GM23248 (cell line): ENCODE measurements around the gene CCDC73.

Source experiments
- EZH2 ChIP-seq: fragments of 200-600 bp; sonication (generic); IDR thresholded peaks from 2 replicates; pipeline ENCODE4 v1.6.1; 2018; ENCODE audit warnings: antibody characterized with exemption, mild to moderate bottlenecking; ENCODE audit not compliant: insufficient read depth, poor library complexity, severe bottlenecking
- EZH2phosphoT487 ChIP-seq: fragments of 200-600 bp; sonication (generic); IDR thresholded peaks from 2 replicates; pipeline ENCODE4 v1.6.1; 2018; ENCODE audit warnings: antibody characterized with exemption, moderate library complexity, mild to moderate bottlenecking, low read depth; ENCODE audit not compliant: insufficient read depth

DNA sequence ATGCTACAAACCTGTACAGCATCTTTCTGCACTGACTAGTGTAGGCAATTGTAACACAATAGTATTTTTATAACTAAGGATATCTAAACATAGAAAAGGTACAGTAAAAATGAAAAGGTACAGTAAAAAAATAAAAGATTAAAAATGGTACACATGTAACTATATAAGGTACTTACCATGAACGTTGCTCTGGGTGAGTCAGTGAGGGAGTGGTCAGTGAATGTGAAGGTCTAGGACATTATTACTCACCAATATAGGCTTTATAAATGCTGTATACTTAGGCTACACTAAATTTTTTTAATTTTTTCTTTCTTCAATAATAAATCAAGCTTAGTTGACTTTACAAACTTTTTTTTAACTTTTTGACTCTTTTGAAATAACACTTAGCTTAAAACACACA, 150.9 kb downstream of the CCDC73 start:
- no peak for TF ChIP-seq EZH2phosphoT487
- no peak for TF ChIP-seq EZH2
